DND-41 (cell line): Measurements from ENCODE around the gene MRPL1.
"Not testable (repeated sequence)": the region's sequence is repeated elsewhere in the genome, so short reads cannot be mapped to it uniquely, and the experiment has no call there.

Experiments used
- ATAC-seq: fragments of 200-7000 bp; cut with Tn5 transposase; 3 replicates; pipeline ENCODE4 v1.9.1; 2021; ENCODE audit warnings: low read depth; ENCODE audit not compliant: insufficient read depth
- DNase-seq: peaks from one replicate; pipeline ENCODE4 v3.0.0-alpha.2; 2020
- H2AFZ ChIP-seq: 2 replicates; pipeline ENCODE4 v1.6.0; 2012; ENCODE audit warnings: low read depth, low read length
- H3K27ac ChIP-seq: 2 replicates; pipeline ENCODE4 v1.5.1; 2012; ENCODE audit warnings: low read length, inconsistent platforms
- H3K27me3 ChIP-seq: fragments of 200-600 bp; sonication (generic); 2 replicates; pipeline ENCODE4 v1.6.0; 2012; ENCODE audit warnings: low read length, mild to moderate bottlenecking, inconsistent platforms; ENCODE audit not compliant: insufficient read depth, poor library complexity
- H3K36me3 ChIP-seq: 2 replicates; pipeline ENCODE4 v1.5.1; 2012; ENCODE audit warnings: low read length, inconsistent platforms; ENCODE audit not compliant: insufficient read depth
- H3K4me1 ChIP-seq: 2 replicates; pipeline ENCODE4 v1.5.1; 2012; ENCODE audit warnings: mild to moderate bottlenecking, low read length; ENCODE audit not compliant: insufficient read depth
- H3K4me2 ChIP-seq: 2 replicates; pipeline ENCODE4 v1.6.0; 2012; ENCODE audit warnings: mild to moderate bottlenecking, moderate library complexity, low read length, inconsistent platforms; ENCODE audit not compliant: insufficient read depth
- H3K4me3 ChIP-seq, 2 experiments: fragments of 200-600 bp in 1 of 2; shearing (Covaris generic) in 1 of 2; 2 replicates each; pipeline ENCODE4 v1.5.1; 2012 to 2016; ENCODE audit warnings: inconsistent platforms in 2 of 2, low read length in 2 of 2, mild to moderate bottlenecking in 2 of 2, low read depth in 1 of 2, moderate library complexity in 1 of 2
- H3K79me2 ChIP-seq: 2 replicates; pipeline ENCODE4 v1.6.0; 2012; ENCODE audit warnings: low read length, inconsistent platforms; ENCODE audit not compliant: insufficient read depth
- H3K9ac ChIP-seq: 2 replicates; pipeline ENCODE4 v1.6.0; 2012; ENCODE audit warnings: low read depth, mild to moderate bottlenecking, inconsistent platforms, low read length, moderate library complexity
- H3K9me3 ChIP-seq: 2 replicates; pipeline ENCODE4 v1.5.1; 2012; ENCODE audit warnings: low read length, moderate library complexity, mild to moderate bottlenecking, inconsistent platforms; ENCODE audit not compliant: insufficient read depth, severe bottlenecking
- H4K20me1 ChIP-seq: 2 replicates; pipeline ENCODE4 v1.6.0; 2012; ENCODE audit warnings: low read length; ENCODE audit not compliant: insufficient read depth
- CTCF ChIP-seq: IDR thresholded peaks from 2 replicates; pipeline ENCODE4 v1.5.1; 2012; ENCODE audit warnings: borderline replicate concordance, low read length, moderate library complexity, mild to moderate bottlenecking; ENCODE audit not compliant: poor library complexity, severe bottlenecking; ENCODE audit errors: extremely low read depth
- EZH2 ChIP-seq: IDR thresholded peaks from 3 replicates; pipeline ENCODE4 v1.6.1; 2012; ENCODE audit warnings: borderline replicate concordance, low read depth, mild to moderate bottlenecking, moderate library complexity, low read length, inconsistent platforms; ENCODE audit not compliant: severe bottlenecking

The MRPL1 gene

DNA sequence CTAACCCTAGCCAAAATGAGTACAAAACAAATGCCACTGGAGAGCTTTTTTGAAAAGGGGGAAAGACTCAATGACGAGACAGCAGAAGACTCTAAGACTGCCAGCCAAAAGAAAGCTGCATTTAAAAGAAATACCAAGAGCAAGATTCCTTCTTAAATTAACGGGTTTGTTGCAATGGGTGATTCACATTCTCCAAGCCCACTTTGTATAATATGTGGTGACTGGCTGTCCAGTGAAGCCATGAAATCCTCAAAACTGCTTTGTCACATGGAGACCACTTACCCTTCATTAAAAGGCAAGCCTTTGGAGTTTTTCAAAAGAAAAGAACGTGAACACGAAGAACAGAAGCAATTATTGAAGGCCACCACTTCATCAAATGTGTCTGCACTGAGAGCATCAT lies 68.2 kb downstream of the MRPL1 start:
- H3K9ac ChIP-seq, result no peak overlapping the region
- H3K4me3 ChIP-seq, result no peak overlapping the region
- TF ChIP-seq EZH2 (no peak), CTCF (no peak)
- no peak for ATAC-seq
- no peak overlapping the region for H3K27ac ChIP-seq
- no peaks in the 10 kb centered on the region for H3K27me3 ChIP-seq
- H3K9me3 ChIP-seq, result no peaks in the 10 kb centered on the region
- peaks cover 17% of the 10 kb centered on the region; the same call in 1 of the 2 replicates for H3K36me3 ChIP-seq
- no peak for DNase-seq
- H3K79me2 ChIP-seq, result no peaks in the 10 kb centered on the region
- H4K20me1 ChIP-seq, result no peaks in the 10 kb centered on the region
- H3K4me1 ChIP-seq, result no peaks in the 10 kb centered on the region
- H2AFZ ChIP-seq, result no peak overlapping the region
- H3K4me2 ChIP-seq, result no peak overlapping the region

DNA sequence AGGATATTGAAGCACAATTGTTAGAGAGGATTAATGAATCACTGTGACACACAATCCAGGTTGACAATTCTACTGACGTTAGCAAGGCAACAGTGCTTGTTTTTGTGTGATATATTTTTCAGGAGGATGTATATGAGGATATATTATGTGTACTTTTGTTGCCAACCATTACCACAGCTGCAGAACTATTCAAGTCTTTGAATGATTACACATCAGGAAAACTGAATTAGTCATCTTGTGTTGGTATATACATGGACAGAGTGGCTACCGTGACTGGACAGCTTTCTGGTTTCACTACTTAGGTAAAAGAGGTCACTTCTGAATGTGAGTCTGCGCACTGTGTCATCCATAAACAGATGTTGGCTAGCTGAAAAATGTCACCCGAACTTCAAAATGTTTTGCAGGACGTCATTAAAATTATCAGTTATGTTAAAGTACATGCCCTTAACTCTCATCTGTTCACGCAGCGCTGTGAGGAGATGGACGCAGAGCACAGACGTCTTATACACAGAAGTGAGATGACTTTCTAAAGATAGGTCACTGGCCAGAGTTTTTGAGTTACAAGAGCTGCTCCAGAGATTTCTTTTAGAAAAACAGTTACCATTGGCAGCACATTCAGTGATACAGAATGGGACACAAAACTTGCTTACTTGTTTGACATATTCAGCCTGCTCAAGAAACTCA lies 69.0 kb downstream of the MRPL1 start:
- H4K20me1 ChIP-seq, result no peaks in the 10 kb centered on the region
- no peak overlapping the region for H3K4me2 ChIP-seq
- ATAC-seq (no peak), DNase-seq (no peak)
- H3K36me3 ChIP-seq, result peaks cover 17% of the 10 kb centered on the region; the same call in 1 of the 2 replicates
- no peak overlapping the region for H2AFZ ChIP-seq
- H3K9ac ChIP-seq, result no peak overlapping the region
- H3K79me2 ChIP-seq, result no peaks in the 10 kb centered on the region
- H3K4me3 ChIP-seq, result no peak overlapping the region
- H3K9me3 ChIP-seq, result no peaks in the 10 kb centered on the region
- no peak overlapping the region for H3K27ac ChIP-seq
- no peaks in the 10 kb centered on the region for H3K4me1 ChIP-seq
- H3K27me3 ChIP-seq, result no peaks in the 10 kb centered on the region
- TF ChIP-seq EZH2, result no peak
- no peak for TF ChIP-seq CTCF

DNA sequence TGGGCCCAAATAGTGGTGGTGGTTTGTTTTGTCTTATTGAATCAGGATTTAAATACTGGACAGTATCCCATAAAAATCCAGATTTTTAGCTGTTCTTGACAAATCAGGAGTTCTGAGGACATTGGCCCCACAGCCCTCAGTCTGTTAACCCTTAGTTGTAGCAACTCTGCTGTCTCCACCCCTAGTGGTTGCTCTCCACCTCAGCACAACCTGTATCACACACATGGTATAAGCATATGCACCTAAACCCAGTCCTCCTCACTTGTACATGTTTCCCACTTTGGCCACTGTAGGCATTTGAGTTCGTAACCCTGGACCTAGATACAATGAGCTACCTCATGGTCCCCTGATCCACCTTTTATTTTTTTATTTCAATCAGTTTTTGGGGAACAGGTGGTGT lies 75.9 kb downstream of the MRPL1 start:
- no peak overlapping the region for H2AFZ ChIP-seq
- no peak overlapping the region for H3K4me2 ChIP-seq
- H3K4me3 ChIP-seq, result no peak overlapping the region
- no peaks in the 10 kb centered on the region for H3K79me2 ChIP-seq
- H3K9me3 ChIP-seq, result no peaks in the 10 kb centered on the region
- TF ChIP-seq EZH2 (no peak), CTCF (no peak)
- H3K27ac ChIP-seq, result no peak overlapping the region
- no peaks in the 10 kb centered on the region for H4K20me1 ChIP-seq
- H3K9ac ChIP-seq, result no peak overlapping the region
- ATAC-seq, result peak; percentile 29; the same call in 1 of the 3 replicates
- no peaks in the 10 kb centered on the region; the same call in 1 of the 2 replicates for H3K36me3 ChIP-seq
- H3K27me3 ChIP-seq, result no peaks in the 10 kb centered on the region
- DNase-seq, result no peak
- H3K4me1 ChIP-seq, result no peaks in the 10 kb centered on the region

GRCh38 chr4:77945929-77946328 lies 83.3 kb downstream of the MRPL1 start:
- not testable (repeated sequence) for H3K4me2 ChIP-seq, H3K4me3 ChIP-seq, H3K27me3 ChIP-seq, H3K9me3 ChIP-seq, H3K4me1 ChIP-seq, ATAC-seq, H4K20me1 ChIP-seq, H3K27ac ChIP-seq, H3K79me2 ChIP-seq, H3K9ac ChIP-seq, H2AFZ ChIP-seq
- DNase-seq, result peak; percentile 9
- peaks cover 16% of the 10 kb centered on the region; the same call in 1 of the 2 replicates for H3K36me3 ChIP-seq
